C4-2B (cell line): ENCODE data around the gene SARDH.

ENCODE experiments used
- ZFX ChIP-seq: fragments of 450-650 bp; IDR thresholded peaks from 2 replicates; pipeline ENCODE4 v1.6.1; 2017
- TF ChIP-seq, protein P1 (sequence below): fragments of 450-650 bp; conservative IDR thresholded peaks from 2 replicates; pipeline ENCODE4 v1.5.1; 2017; ENCODE audit warnings: mild to moderate bottlenecking

DNA sequence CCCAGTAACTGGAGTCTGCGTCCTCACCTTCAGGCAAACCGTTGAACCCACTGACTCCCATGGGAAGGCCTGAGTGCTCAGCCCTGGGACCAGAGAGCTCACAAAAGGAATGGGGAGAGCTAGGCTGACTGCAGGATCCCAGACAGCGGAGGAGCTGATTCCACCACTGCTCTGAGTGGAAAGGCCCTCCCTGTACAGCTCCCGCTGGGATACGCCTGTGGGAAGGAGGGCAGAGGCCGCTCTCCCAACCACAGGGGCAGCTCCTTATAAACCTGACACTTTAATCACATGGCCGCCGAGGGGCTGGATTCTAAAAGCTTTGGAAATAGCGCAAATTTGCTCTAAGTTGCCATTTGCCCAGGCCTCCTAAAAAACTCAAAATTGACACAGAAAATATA is 64.9 kb downstream of the SARDH start:
- TF ChIP-seq, protein P1, sequence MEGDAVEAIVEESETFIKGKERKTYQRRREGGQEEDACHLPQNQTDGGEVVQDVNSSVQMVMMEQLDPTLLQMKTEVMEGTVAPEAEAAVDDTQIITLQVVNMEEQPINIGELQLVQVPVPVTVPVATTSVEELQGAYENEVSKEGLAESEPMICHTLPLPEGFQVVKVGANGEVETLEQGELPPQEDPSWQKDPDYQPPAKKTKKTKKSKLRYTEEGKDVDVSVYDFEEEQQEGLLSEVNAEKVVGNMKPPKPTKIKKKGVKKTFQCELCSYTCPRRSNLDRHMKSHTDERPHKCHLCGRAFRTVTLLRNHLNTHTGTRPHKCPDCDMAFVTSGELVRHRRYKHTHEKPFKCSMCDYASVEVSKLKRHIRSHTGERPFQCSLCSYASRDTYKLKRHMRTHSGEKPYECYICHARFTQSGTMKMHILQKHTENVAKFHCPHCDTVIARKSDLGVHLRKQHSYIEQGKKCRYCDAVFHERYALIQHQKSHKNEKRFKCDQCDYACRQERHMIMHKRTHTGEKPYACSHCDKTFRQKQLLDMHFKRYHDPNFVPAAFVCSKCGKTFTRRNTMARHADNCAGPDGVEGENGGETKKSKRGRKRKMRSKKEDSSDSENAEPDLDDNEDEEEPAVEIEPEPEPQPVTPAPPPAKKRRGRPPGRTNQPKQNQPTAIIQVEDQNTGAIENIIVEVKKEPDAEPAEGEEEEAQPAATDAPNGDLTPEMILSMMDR: no peak
- no peak for TF ChIP-seq ZFX
